H9 (cell line): ENCODE results near the gene MITD1. TPM values are rescaled to one million over a fixed set of nuclear protein-coding genes. Genes with fewer than 3 reads are reported as not detected.

ENCODE experiments used
- DNase-seq: peaks from one replicate; pipeline ENCODE4 v3.0.0-alpha.2; 2017
- H2AFZ ChIP-seq: one replicate; pipeline ENCODE4 v1.6.1; 2013; ENCODE audit warnings: mild to moderate bottlenecking, low read length, control low read depth, moderate library complexity
- H2AK5ac ChIP-seq: 2 replicates; pipeline ENCODE4 v1.6.1; 2013; ENCODE audit warnings: low read length, control low read depth, mixed read lengths; ENCODE audit not compliant: insufficient read length
- H2BK120ac ChIP-seq: one replicate; pipeline ENCODE4 v1.6.1; 2013; ENCODE audit warnings: low read depth, mild to moderate bottlenecking, low read length, control low read depth, inconsistent platforms; ENCODE audit not compliant: poor library complexity, severe bottlenecking
- H2BK12ac ChIP-seq: 2 replicates; pipeline ENCODE4 v1.6.1; 2013; ENCODE audit warnings: low read length, control low read depth, mixed read lengths, low read depth; ENCODE audit not compliant: insufficient read length
- H2BK15ac ChIP-seq: 2 replicates; pipeline ENCODE4 v1.6.1; 2013; ENCODE audit warnings: low read depth, low read length, control low read depth
- H2BK20ac ChIP-seq: one replicate; pipeline ENCODE4 v1.6.1; 2013; ENCODE audit warnings: low read depth, mild to moderate bottlenecking, low read length, control low read depth, inconsistent platforms; ENCODE audit not compliant: poor library complexity, severe bottlenecking
- H2BK5ac ChIP-seq: 2 replicates; pipeline ENCODE4 v1.6.1; 2013; ENCODE audit warnings: low read length, control low read depth, mixed read lengths; ENCODE audit not compliant: insufficient read length
- H3K14ac ChIP-seq: 2 replicates; pipeline ENCODE4 v1.6.1; 2013; ENCODE audit warnings: low read length, control low read depth; ENCODE audit not compliant: insufficient read depth
- H3K18ac ChIP-seq: 2 replicates; pipeline ENCODE4 v1.6.1; 2013; ENCODE audit warnings: low read depth, mild to moderate bottlenecking, mixed read lengths, low read length, control low read depth; ENCODE audit not compliant: insufficient read length
- H3K23ac ChIP-seq: 2 replicates; pipeline ENCODE4 v1.6.1; 2013; ENCODE audit warnings: low read length, control low read depth, mixed read lengths, low read depth; ENCODE audit not compliant: insufficient read length
- H3K23me2 ChIP-seq: 2 replicates; pipeline ENCODE4 v1.6.1; 2013; ENCODE audit warnings: low read depth, mild to moderate bottlenecking, mixed read lengths, low read length, control low read depth; ENCODE audit not compliant: insufficient read length, poor library complexity, severe bottlenecking
- H3K27ac ChIP-seq: 2 replicates; pipeline ENCODE4 v1.5.1; 2013; ENCODE audit warnings: low read length, control low read depth, mixed read lengths, low read depth; ENCODE audit not compliant: insufficient read length
- H3K27me3 ChIP-seq: 2 replicates; pipeline ENCODE4 v1.6.1; 2013; ENCODE audit warnings: low read length, control low read depth, inconsistent platforms; ENCODE audit not compliant: insufficient read depth
- H3K4ac ChIP-seq: 2 replicates; pipeline ENCODE4 v1.6.1; 2013; ENCODE audit warnings: low read depth, mild to moderate bottlenecking, control low read depth, inconsistent platforms, low read length, moderate library complexity
- H3K4me1 ChIP-seq: 2 replicates; pipeline ENCODE4 v1.6.1; 2013; ENCODE audit warnings: low read length, control low read depth, inconsistent platforms; ENCODE audit not compliant: insufficient read depth
- H3K4me2 ChIP-seq: 2 replicates; pipeline ENCODE4 v1.6.1; 2013; ENCODE audit warnings: low read length, control low read depth, mixed read lengths; ENCODE audit not compliant: insufficient read length, insufficient read depth
- H3K56ac ChIP-seq: 2 replicates; pipeline ENCODE4 v1.6.1; 2013; ENCODE audit warnings: low read depth, mild to moderate bottlenecking, mixed read lengths, low read length, control low read depth; ENCODE audit not compliant: insufficient read length
- H3K79me1 ChIP-seq: 2 replicates; pipeline ENCODE4 v1.6.1; 2013; ENCODE audit warnings: low read depth, mild to moderate bottlenecking, moderate library complexity, low read length, control low read depth, inconsistent platforms; ENCODE audit not compliant: insufficient read depth, poor library complexity, severe bottlenecking
- H3K79me2 ChIP-seq: 2 replicates; pipeline ENCODE4 v1.6.1; 2013; ENCODE audit warnings: low read length, control low read depth, inconsistent platforms; ENCODE audit not compliant: insufficient read depth
- H3K9ac ChIP-seq: 2 replicates; pipeline ENCODE4 v1.6.1; 2013; ENCODE audit warnings: low read length, control low read depth, mixed read lengths; ENCODE audit not compliant: insufficient read length; ENCODE audit errors: extremely low read depth
- H3K9me3 ChIP-seq: one replicate; pipeline ENCODE4 v1.6.1; 2013; ENCODE audit warnings: low read depth, low read length, inconsistent platforms; ENCODE audit not compliant: control insufficient read depth
- H3T11ph ChIP-seq: one replicate; pipeline ENCODE4 v1.6.1; 2013; ENCODE audit warnings: mild to moderate bottlenecking, low read length, control low read depth, inconsistent platforms
- H4K20me1 ChIP-seq: one replicate; pipeline ENCODE4 v1.6.1; 2013; ENCODE audit not compliant: control insufficient read depth, insufficient read length, insufficient read depth
- H4K5ac ChIP-seq: 2 replicates; pipeline ENCODE4 v1.6.1; 2013; ENCODE audit warnings: low read depth, mild to moderate bottlenecking, mixed read lengths, low read length, control low read depth; ENCODE audit not compliant: insufficient read length
- H4K8ac ChIP-seq: replicated peaks from 2 replicates; pipeline ENCODE4 v1.6.1; 2013; ENCODE audit warnings: low read length, control low read depth, mixed read lengths, low read depth; ENCODE audit not compliant: insufficient read length
- H4K91ac ChIP-seq: 2 replicates; pipeline ENCODE4 v1.6.1; 2013; ENCODE audit warnings: low read depth, mild to moderate bottlenecking, moderate library complexity, mixed read lengths, low read length, control low read depth; ENCODE audit not compliant: insufficient read length
- H3K27ac Mint-ChIP-seq, 3 experiments: 2 replicates in 2 of 3; 3 replicates in 1 of 3; pipeline ENCODE4 v1.8.0; 2020 to 2021; ENCODE audit warnings: mixed read lengths in 3 of 3, mild to moderate bottlenecking in 1 of 3, moderate library complexity in 1 of 3
- H3K27me3 Mint-ChIP-seq: 2 replicates; pipeline ENCODE4 v1.8.0; 2021; ENCODE audit warnings: low read depth, mild to moderate bottlenecking, moderate library complexity, mixed read lengths
- H3K36me3 Mint-ChIP-seq, 3 experiments: 2 replicates in 2 of 3; 3 replicates in 1 of 3; pipeline ENCODE4 v1.8.0; 2020 to 2021; ENCODE audit warnings: low read depth in 3 of 3, mixed read lengths in 3 of 3; ENCODE audit not compliant: insufficient read depth in 1 of 3
- H3K4me1 Mint-ChIP-seq, 2 experiments: 2 replicates each; pipeline ENCODE4 v1.8.0; 2020; ENCODE audit warnings: mixed read lengths in 2 of 2
- H3K4me3 Mint-ChIP-seq, 2 experiments: 2 replicates in 1 of 2; 3 replicates in 1 of 2; pipeline ENCODE4 v1.8.0; 2020 to 2021; ENCODE audit warnings: mild to moderate bottlenecking in 2 of 2, mixed read lengths in 2 of 2, moderate library complexity in 1 of 2
- H3K9me3 Mint-ChIP-seq, 2 experiments: 2 replicates in 1 of 2; 3 replicates in 1 of 2; pipeline ENCODE4 v1.8.0; 2020; ENCODE audit warnings: mild to moderate bottlenecking in 2 of 2, mixed read lengths in 2 of 2, moderate library complexity in 1 of 2
- WGBS: extraction: QIAGEN DNeasy Blood & Tissue Kit; methylation state at CpG from one replicate; pipeline ENCODE4 v1.1.7; 2013; ENCODE audit warnings: missing lambda C conversion rate, low lambda C conversion rate, mixed read lengths; ENCODE audit not compliant: insufficient read length; ENCODE audit errors: extremely low coverage; 5-methylcytosine and 5-hydroxymethylcytosine counted together
- total RNA-seq: library from RNA; stranded (reverse); gene quantifications from 2 replicates; pipeline ENCODE4 v1.2.1, GENCODE V29; 2021
- TF ChIP-seq, protein P1 (sequence below): fragments of 200-600 bp; sonication (generic); conservative IDR thresholded peaks from 3 replicates; pipeline ENCODE4 v1.8.0; 2021; ENCODE audit warnings: antibody characterized with exemption, mild to moderate bottlenecking

MITD1 gene
- total RNA-seq, 1 experiment from 2014 or later: 35.2 TPM

DNA sequence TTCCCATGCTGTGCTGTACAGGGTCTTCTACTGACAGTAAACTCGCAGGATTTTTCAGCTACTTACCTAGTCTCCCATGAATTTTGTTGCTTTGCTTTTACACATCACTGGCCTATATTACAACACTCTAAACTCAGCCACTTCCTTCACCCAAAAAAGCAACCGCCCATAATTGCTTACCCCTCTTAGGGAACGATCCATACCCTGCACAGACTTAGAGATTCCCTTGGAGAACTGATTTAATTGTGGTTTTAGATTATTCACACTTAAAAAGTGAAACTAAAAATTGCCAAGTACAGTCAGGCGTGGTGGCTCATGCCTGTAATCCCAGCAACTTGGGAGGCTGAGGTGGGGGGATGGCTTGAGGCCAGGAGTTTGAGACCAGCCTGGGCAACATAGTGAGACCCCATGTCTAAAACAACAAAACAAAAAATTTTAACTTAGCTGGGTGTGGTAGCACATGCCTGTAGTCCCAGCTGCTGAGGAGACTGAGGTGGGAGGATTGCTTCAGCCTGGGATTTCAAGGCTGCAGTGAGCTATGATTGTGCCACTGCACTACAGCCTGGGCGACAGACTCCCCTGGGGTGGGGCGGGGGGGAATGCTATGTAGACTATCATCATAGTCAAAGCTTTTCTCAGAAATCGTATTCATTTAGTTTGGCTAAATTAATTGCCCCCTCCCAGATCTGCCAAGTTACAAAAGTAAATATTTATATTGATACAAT is 19.4 kb upstream of the MITD1 start:
- Histone ChIP-seq H3K9ac (no peak overlapping the region), H3K27me3 (no peaks in the 10 kb centered on the region), H3K79me1 (no peaks in the 10 kb centered on the region), H2AFZ (no peak overlapping the region), H3K18ac (no peak overlapping the region), H3K56ac (no peak overlapping the region), H3K4me1 (no peaks in the 10 kb centered on the region), H2BK15ac (no peak overlapping the region), H2BK5ac (no peak overlapping the region), H3K4ac (no peak overlapping the region), H3K4me2 (no peak overlapping the region), H3K27ac (no peak overlapping the region), H3K23ac (no peak overlapping the region), H2AK5ac (no peak overlapping the region), H3K14ac (no peak overlapping the region), H2BK120ac (no peak overlapping the region), H4K20me1 (no peaks in the 10 kb centered on the region), H4K91ac (no peak overlapping the region), H3K23me2 (no peaks in the 10 kb centered on the region), H4K8ac (no peak overlapping the region), H3K79me2 (no peaks in the 10 kb centered on the region), H3T11ph (no peak overlapping the region), H2BK12ac (no peak overlapping the region), H2BK20ac (no peak overlapping the region), H4K5ac (no peak overlapping the region), H3K9me3 (no peaks in the 10 kb centered on the region)
- Mint-ChIP-seq H3K4me3 (no peak overlapping the region), H3K9me3 (peaks cover 25 to 32% of the 10 kb centered on the region in 2 experiments), H3K27ac (no peak overlapping the region), H3K4me1 (no peaks in the 10 kb centered on the region), H3K36me3 (peaks cover 38 to 60% (median 47%) of the 10 kb centered on the region in 3 experiments), H3K27me3 (no peaks in the 10 kb centered on the region)
- TF ChIP-seq, protein P1, sequence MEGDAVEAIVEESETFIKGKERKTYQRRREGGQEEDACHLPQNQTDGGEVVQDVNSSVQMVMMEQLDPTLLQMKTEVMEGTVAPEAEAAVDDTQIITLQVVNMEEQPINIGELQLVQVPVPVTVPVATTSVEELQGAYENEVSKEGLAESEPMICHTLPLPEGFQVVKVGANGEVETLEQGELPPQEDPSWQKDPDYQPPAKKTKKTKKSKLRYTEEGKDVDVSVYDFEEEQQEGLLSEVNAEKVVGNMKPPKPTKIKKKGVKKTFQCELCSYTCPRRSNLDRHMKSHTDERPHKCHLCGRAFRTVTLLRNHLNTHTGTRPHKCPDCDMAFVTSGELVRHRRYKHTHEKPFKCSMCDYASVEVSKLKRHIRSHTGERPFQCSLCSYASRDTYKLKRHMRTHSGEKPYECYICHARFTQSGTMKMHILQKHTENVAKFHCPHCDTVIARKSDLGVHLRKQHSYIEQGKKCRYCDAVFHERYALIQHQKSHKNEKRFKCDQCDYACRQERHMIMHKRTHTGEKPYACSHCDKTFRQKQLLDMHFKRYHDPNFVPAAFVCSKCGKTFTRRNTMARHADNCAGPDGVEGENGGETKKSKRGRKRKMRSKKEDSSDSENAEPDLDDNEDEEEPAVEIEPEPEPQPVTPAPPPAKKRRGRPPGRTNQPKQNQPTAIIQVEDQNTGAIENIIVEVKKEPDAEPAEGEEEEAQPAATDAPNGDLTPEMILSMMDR: no peak
- no peak for DNase-seq
- no CpG with 5 or more reads among the region's 7 CpGs for WGBS
